Kidney glomerular epithelial cell (primary cell): ENCODE data around the gene ZDHHC4.

Source experiments
- DNase-seq: peaks from one replicate; lab custom pipeline; 2025; lab: John Stamatoyannopoulos, UW

The ZDHHC4 gene

DNA sequence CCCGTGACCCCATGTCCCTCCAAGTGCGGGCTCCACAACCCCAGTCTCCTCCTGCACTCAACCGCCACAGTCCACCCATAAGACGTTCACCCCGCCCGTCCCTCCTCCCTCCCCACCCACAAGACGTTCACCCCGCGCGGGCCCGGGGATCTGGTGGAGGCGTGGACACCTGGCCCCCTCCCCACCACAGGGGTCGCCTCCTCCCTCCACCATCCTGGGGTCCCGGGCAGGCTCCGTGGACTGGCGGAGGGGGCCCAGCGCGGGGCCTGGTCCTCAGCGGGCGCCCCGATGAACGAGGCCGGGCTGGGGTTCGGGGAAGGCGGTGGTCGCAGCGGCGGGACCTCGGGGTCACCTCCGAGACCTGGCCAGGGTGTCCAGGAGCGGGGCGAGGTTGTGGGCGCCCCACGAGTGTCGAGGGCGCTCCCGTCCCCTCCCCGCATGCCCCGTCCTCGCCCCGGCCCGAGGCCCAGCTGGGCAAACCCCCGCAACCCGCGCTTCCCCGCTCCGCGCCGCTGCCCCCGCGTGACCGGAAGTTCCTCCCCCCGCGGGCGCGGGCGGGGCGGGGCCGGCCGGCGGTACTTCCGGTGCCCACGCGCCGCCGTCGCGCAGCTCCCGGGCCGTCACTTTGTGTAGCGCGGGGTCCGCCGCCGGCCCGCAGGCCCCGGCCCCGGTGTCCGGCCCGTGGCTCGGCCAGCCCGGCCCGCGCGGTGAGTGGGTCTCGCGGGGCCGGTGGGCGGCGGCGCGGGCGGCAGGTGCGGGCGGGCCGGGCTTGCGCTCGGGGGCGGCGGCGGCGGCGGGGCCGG is 59.7 kb downstream of the ZDHHC4 start, which contains the start of gene ZNF316:
TSS of gene ZNF316 (plus strand) at position 578 of the 803 bp plus-strand sequence. CDS start 5,092 bp downstream, outside the sequence.
- peak; percentile 20 for DNase-seq

- no peak for DNase-seq
These were observed 60.4 kb downstream of the ZDHHC4 start for GRCh38 chr7:6637544-6638229.
